Activated CD8-positive, alpha-beta memory T cell treated with anti-CD3 and anti-CD28 coated beads for 36 hours (primary cell): Measurements from ENCODE around the gene FXYD7. TPM values are rescaled to one million over a fixed set of nuclear protein-coding genes. Genes with fewer than 3 reads are reported as not detected.
"Not testable (repeated sequence)": the region's sequence is repeated elsewhere in the genome, so short reads cannot be mapped to it uniquely, and the experiment has no call there.

Source experiments
- CTCF ChIA-PET: fragments of 350-600 bp; sonication (Branson Sonifier 250); formaldehyde crosslinking; loops from one replicate; lab custom pipeline; 2021; ENCODE audit warnings: antibody characterized with exemption; lab: Charles Lee
- POLR2A ChIA-PET: fragments of 350-600 bp; sonication (Branson Sonifier 250); formaldehyde crosslinking; loops from one replicate; lab custom pipeline; 2021; ENCODE audit warnings: antibody characterized with exemption; lab: Charles Lee
- total RNA-seq, 2 experiments: library from RNA; stranded (reverse); gene quantifications; one replicate each; pipeline ENCODE4 v1.2.3, GENCODE V29; 2021

FXYD7 gene
- total RNA-seq, 2 experiments from 2014 or later: not detected

GRCh38 chr19:35169221-35169995 is 26.4 kb downstream of the FXYD7 start:
- ChIA-PET CTCF (interaction anchor here (1.2 kb wide), 1 partner anchor 27 kb away, joined by 5 read pairs; no protein-coding TSS in a partner anchor), POLR2A (no interaction called here)

- ChIA-PET POLR2A (interaction anchor here (0.6 kb wide), 1 partner anchor 16 kb away, joined by 6 read pairs; the partner anchor contains the start of gene FXYD5), CTCF (no interaction called here)
These were observed 27.5 kb downstream of the FXYD7 start for GRCh38 chr19:35170359-35171061.

GRCh38 chr19:35171730-35172129 is 28.7 kb downstream of the FXYD7 start:
- CTCF ChIA-PET: no interaction called here
- POLR2A ChIA-PET: no interaction called here

- CTCF ChIA-PET: no interaction called here
- POLR2A ChIA-PET: no interaction called here
These were observed 31.2 kb downstream of the FXYD7 start for GRCh38 chr19:35174226-35174625.

GRCh38 chr19:35176181-35176570 is 33.1 kb downstream of the FXYD7 start:
- ChIA-PET CTCF (no interaction called here), POLR2A (no interaction called here)

GRCh38 chr19:35177377-35178274 is 34.6 kb downstream of the FXYD7 start:
- CTCF ChIA-PET: no interaction called here
- POLR2A ChIA-PET: no interaction called here

- CTCF ChIA-PET: no interaction called here
- POLR2A ChIA-PET: no interaction called here
These were observed 35.6 kb downstream of the FXYD7 start for GRCh38 chr19:35178701-35179100.

- POLR2A ChIA-PET: no interaction called here
- CTCF ChIA-PET: no interaction called here
These were observed 36.8 kb downstream of the FXYD7 start for GRCh38 chr19:35179830-35180229.

- ChIA-PET CTCF (no interaction called here), POLR2A (no interaction called here)
These were observed 38.3 kb downstream of the FXYD7 start for GRCh38 chr19:35181387-35181786.

- CTCF ChIA-PET: no interaction called here
- POLR2A ChIA-PET: no interaction called here
These were observed 41.2 kb downstream of the FXYD7 start for GRCh38 chr19:35184267-35184666.

- CTCF ChIA-PET: no interaction called here
These were observed 41.8 kb downstream of the FXYD7 start for GRCh38 chr19:35184884-35185283.

GRCh38 chr19:35194012-35194984 is 51.2 kb downstream of the FXYD7 start:
- ChIA-PET CTCF (interaction anchor here (1.8 kb wide), 1 partner anchor 81 kb away, joined by 5 read pairs; no protein-coding TSS in a partner anchor), POLR2A (no interaction called here)

More at GRCh38 chr19:35184884-35185283, 41.8 kb downstream of the FXYD7 start:
- POLR2A ChIA-PET: no interaction called here

GRCh38 chr19:35195830-35196229 is 52.8 kb downstream of the FXYD7 start:
- POLR2A ChIA-PET: no interaction called here
- CTCF ChIA-PET: no interaction called here

- POLR2A ChIA-PET, CTCF ChIA-PET: not testable (repeated sequence)
These were observed 53.8 kb downstream of the FXYD7 start for GRCh38 chr19:35196861-35197260.

GRCh38 chr19:35199481-35199880 is 56.4 kb downstream of the FXYD7 start:
- POLR2A ChIA-PET: no interaction called here
- CTCF ChIA-PET: interaction anchor here (1.7 kb wide), 1 partner anchor 16 kb away, joined by 5 read pairs; no protein-coding TSS in a partner anchor

- ChIA-PET CTCF (interaction anchor here (0.6 to 1.3 kb wide), 2 partner anchors 9 to 140 kb away, joined by 3 read pairs; no protein-coding TSS in a partner anchor), POLR2A (no interaction called here)
These were observed 60.0 kb downstream of the FXYD7 start for GRCh38 chr19:35202722-35203688.
